ENCODE results near the gene PRR12. TPM values are rescaled to one million over a fixed set of nuclear protein-coding genes. Genes with fewer than 3 reads are reported as not detected.

Gene PRR12
- polyA plus RNA-seq, 3 donors: 0.04 to 3.3 (median 0.11) TPM

DNA sequence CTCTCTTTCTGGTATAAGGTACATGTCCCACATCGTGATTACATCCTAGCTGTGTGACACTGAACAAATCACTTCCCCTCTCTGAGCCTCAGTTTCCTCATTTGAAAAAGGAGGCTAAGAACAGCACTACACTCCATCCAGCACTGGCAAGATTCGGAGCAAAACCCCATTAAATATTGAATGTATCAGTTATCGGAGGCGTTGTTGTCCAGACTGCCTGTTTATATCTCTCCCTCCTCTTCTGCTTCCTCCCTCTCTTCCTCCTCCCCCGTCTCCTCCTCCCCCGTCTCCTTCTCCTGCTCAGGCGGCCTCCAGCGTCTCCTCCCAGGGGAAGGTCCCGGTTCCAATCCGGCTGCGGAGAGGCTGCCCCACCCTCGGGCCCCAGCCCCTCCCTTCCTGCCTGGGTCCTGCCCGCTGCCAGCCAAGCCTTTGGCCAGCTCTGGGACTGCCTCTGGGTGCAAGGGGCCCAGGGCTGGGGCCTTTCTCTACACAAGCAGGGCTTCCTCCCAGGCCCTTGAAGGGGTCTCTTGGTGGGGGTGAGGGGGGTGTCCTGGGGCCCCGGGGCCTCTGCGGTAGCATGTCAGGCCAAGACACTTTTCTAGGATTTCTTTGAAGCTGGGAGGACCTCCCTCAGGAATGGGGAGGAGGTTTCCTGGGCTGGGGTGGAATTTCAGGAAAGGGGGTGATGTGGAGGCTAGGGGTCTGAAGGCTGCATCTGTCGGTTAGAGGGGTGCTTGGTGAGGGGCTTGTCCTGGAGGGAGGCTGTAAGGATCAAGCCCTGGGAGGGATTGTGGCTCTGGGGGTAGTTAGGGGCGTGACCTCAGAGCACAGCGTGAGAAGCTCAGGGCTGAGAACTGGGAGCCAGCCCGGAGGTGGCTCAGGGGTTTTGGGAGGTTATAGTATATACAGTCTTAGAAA, 47.1 kb downstream of the PRR12 start:
- Mint-ChIP-seq H3K9me3 (peaks cover 0 to 3% (median 0%) of the 10 kb centered on the region in 7 donors), H3K27me3 (ENCODE audit: low read depth in 3 of 3) (peaks cover 7 to 19% (median 16%) of the 10 kb centered on the region in 3 donors), H3K4me1 (peaks cover 40% of the 10 kb centered on the region), H3K4me3 (peak overlapping the region; percentile 71 to 89), H3K27ac (peak overlapping the region; percentile 12 to 84 (median 76)), H3K36me3 (peaks cover 0 to 3% of the 10 kb centered on the region in 2 donors)
- Histone ChIP-seq H3K9me3 (replicated peaks in 1 of 2; ENCODE audit: control insufficient read depth in 1 of 2, insufficient read depth in 1 of 2, low read length in 2 of 2) (no peaks in the 10 kb centered on the region), H3K9ac (ENCODE audit: insufficient read depth, low read length, poor library complexity, severe bottlenecking) (peak overlapping the region; percentile 43), H3K4me1 (ENCODE audit: control insufficient read depth in 1 of 2, insufficient read depth in 2 of 2, low read length in 2 of 2) (peaks cover 39 to 44% of the 10 kb centered on the region in 2 donors), H3K27me3 (ENCODE audit: control insufficient read depth in 2 of 2, insufficient read depth in 2 of 2, low read length in 2 of 2) (no peaks in the 10 kb centered on the region), H3K4me2 (replicated peaks; ENCODE audit: extremely low read depth, low read length, poor library complexity, severe bottlenecking) (peak overlapping the region; percentile 96), H4K20me1 (ENCODE audit: insufficient read depth, low read length) (no peaks in the 10 kb centered on the region), H3K36me3 (replicated peaks in 1 of 2; ENCODE audit: control insufficient read depth in 1 of 2, insufficient read depth in 2 of 2, low read length in 2 of 2) (no peaks in the 10 kb centered on the region), H3K4me3 (replicated peaks in 1 of 3; ENCODE audit: low read depth in 2 of 3, low read length in 3 of 3) (peak overlapping the region in 2 of 3 experiments; percentile 13 to 99), H3K27ac (ENCODE audit: low read depth in 1 of 2, low read length in 2 of 2) (peak overlapping the region in 1 of 2 donors; percentile 56), H3K79me2 (ENCODE audit: insufficient read depth, low read length) (peaks cover 9% of the 10 kb centered on the region), H2AFZ (ENCODE audit: insufficient read depth, low read depth, low read length, poor library complexity, severe bottlenecking) (peak overlapping the region; percentile 71)
- TF ChIP-seq, protein P1, sequence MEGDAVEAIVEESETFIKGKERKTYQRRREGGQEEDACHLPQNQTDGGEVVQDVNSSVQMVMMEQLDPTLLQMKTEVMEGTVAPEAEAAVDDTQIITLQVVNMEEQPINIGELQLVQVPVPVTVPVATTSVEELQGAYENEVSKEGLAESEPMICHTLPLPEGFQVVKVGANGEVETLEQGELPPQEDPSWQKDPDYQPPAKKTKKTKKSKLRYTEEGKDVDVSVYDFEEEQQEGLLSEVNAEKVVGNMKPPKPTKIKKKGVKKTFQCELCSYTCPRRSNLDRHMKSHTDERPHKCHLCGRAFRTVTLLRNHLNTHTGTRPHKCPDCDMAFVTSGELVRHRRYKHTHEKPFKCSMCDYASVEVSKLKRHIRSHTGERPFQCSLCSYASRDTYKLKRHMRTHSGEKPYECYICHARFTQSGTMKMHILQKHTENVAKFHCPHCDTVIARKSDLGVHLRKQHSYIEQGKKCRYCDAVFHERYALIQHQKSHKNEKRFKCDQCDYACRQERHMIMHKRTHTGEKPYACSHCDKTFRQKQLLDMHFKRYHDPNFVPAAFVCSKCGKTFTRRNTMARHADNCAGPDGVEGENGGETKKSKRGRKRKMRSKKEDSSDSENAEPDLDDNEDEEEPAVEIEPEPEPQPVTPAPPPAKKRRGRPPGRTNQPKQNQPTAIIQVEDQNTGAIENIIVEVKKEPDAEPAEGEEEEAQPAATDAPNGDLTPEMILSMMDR (IDR thresholded peaks at IDR 0.05): no peak
- peak in 2 of 3 donors; percentile 45 to 67 for DNase-seq
- WGBS (ENCODE audit: insufficient coverage): 21% methylated on average over 11 of the region's 19 CpGs
- intact Hi-C loops (cut with micrococcal nuclease): loop anchor here in 1 of 2 donors (2.0 kb wide), 1 partner anchor 45 kb away; no protein-coding TSS in a partner anchor

DNA sequence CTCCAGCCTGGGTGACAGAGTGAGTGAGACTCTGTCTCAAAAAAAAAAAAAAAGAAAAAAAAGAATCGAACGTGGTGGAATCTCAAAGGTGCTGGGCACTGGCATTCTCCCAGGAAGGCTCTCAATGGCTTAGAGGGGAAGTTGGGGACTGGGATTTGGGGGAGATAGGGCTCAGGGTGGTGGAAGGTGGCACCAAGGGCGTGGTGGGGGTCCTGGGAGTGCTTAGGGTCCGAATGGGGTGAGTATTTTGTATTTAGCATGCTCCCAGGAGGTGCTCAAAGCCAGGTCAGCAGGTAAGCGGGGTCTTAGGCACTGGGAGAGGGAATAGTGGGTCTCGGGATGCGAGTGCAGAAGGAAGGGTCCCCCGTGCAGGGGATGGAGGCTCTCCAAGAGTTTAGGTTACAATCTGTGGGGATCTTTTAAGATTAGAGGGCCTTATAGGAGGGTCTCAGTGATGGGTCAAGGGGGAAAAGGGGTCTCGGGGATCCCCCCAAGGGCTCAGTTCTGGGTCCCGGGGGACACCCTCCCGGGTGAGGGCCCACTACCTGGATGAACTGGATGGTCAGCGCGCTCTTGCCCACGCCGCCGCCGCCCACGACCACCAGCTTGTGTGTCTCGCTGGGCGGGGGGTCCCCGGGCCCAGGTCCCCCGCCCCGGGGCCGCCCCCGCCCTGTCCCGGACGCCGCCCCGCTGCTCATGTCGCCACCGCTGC, 48.6 kb downstream of the PRR12 start:
- no peak for DNase-seq
- 2% methylated on average over 28 of the region's 31 CpGs for WGBS (ENCODE audit: insufficient coverage)
- H3K36me3 Mint-ChIP-seq: peaks cover 4 to 8% of the 10 kb centered on the region in 2 donors
- H3K27me3 Mint-ChIP-seq (ENCODE audit: low read depth in 3 of 3): peaks cover 5 to 19% (median 16%) of the 10 kb centered on the region in 3 donors
- H3K4me1 Mint-ChIP-seq: peaks cover 49% of the 10 kb centered on the region
- Histone ChIP-seq H3K4me2 (replicated peaks; ENCODE audit: extremely low read depth, low read length, poor library complexity, severe bottlenecking) (peak overlapping the region; percentile 96), H4K20me1 (ENCODE audit: insufficient read depth, low read length) (peaks cover 1% of the 10 kb centered on the region), H3K79me2 (ENCODE audit: insufficient read depth, low read length) (peaks cover 24% of the 10 kb centered on the region), H3K27ac (ENCODE audit: low read depth in 1 of 2, low read length in 2 of 2) (peak overlapping the region; percentile 36 to 61), H3K27me3 (ENCODE audit: control insufficient read depth in 2 of 2, insufficient read depth in 2 of 2, low read length in 2 of 2) (no peaks in the 10 kb centered on the region), H3K4me1 (ENCODE audit: control insufficient read depth in 1 of 2, insufficient read depth in 2 of 2, low read length in 2 of 2) (peaks cover 45 to 51% of the 10 kb centered on the region in 2 donors), H2AFZ (ENCODE audit: insufficient read depth, low read depth, low read length, poor library complexity, severe bottlenecking) (peak overlapping the region; percentile 73), H3K36me3 (replicated peaks in 1 of 2; ENCODE audit: control insufficient read depth in 1 of 2, insufficient read depth in 2 of 2, low read length in 2 of 2) (peaks cover 0 to 3% of the 10 kb centered on the region in 2 donors), H3K9me3 (replicated peaks in 1 of 2; ENCODE audit: control insufficient read depth in 1 of 2, insufficient read depth in 1 of 2, low read length in 2 of 2) (no peaks in the 10 kb centered on the region), H3K9ac (ENCODE audit: insufficient read depth, low read length, poor library complexity, severe bottlenecking) (peak overlapping the region; percentile 59), H3K4me3 (replicated peaks in 1 of 3; ENCODE audit: low read depth in 2 of 3, low read length in 3 of 3) (peak overlapping the region; percentile 57 to 99 (median 69))
- intact Hi-C loops (cut with micrococcal nuclease): loop anchor here (2.0 to 5.0 kb wide), 6 partner anchors 38 to 237 kb away; partner anchors contain the start of genes AKT1S1 (in 1 of the 2), AP2A1 (in 1 of the 2), PRMT1 (in 1 of the 2) and PRR12 (in 1 of the 2)
- H3K4me3 Mint-ChIP-seq: peak overlapping the region; percentile 89 to 95
- peak overlapping the region in 6 of 7 donors; percentile 66 to 100 (median 84) for H3K27ac Mint-ChIP-seq
- TF ChIP-seq, protein P1 (IDR thresholded peaks at IDR 0.05): no peak
- peaks cover 0 to 3% (median 0%) of the 10 kb centered on the region in 7 donors for H3K9me3 Mint-ChIP-seq
